Tibial nerve (tissue), 4 donors: ENCODE measurements around the gene MERTK.
"Not testable (repeated sequence)": the region's sequence is repeated elsewhere in the genome, so short reads cannot be mapped to it uniquely, and the experiment has no call there.

ENCODE experiments used
- EP300 ChIP-seq, 2 donors: sonication (generic); formaldehyde crosslinking; IDR thresholded peaks; one replicate each; pipeline ENCODE4 v1.6.1; 2017; ENCODE audit warnings: antibody characterized with exemption in 2 of 2, mild to moderate bottlenecking in 1 of 2
- POLR2A ChIP-seq, 2 donors: fragments of 450-650 bp; IDR thresholded peaks; one replicate each; pipeline ENCODE4 v1.6.1; 2017; ENCODE audit warnings: antibody characterized with exemption in 2 of 2, mild to moderate bottlenecking in 2 of 2, moderate library complexity in 2 of 2
- TF ChIP-seq, protein P1 (sequence below), 5 experiments: fragments of 200-600 bp in 3 of 5; fragments of 450-650 bp in 2 of 5; sonication (generic) in 3 of 5; IDR thresholded peaks; one replicate each; pipeline ENCODE4 v1.5.1; 2016 to 2019; ENCODE audit warnings: antibody characterized with exemption in 5 of 5, mild to moderate bottlenecking in 3 of 5, moderate library complexity in 2 of 5

DNA sequence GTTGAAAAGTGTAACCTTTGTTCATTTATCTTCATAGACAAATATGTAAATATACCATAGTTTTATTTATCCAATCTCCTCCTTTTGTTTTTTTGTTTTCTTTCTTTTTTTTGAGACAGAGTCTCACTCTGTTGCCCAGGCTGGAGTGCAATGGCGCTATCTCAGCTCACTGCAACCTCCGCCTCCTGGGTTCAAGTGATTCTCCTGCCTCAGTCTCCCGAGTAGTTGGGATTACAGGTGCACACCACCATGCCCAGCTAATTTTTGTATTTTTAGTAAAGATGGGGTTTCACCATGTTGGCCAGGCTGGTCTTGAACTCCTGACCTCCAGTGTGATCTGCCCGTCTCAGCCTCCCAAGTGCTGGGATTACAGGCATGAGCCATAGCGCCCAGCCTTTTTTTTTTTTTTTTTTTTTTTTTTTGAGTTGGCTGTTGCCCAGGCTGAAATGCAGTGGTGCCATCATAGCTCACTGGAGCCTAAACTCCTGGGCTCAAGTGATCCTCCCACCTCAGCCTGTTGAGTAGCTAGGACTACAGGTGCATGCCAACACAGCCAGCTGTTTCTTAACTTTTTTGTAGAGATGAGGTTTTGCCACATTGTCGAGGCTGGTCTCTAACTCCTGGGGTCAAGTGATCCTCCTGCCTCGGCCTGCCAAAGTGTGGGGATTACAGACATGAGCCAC, 13.0 kb downstream of the MERTK start:
- TF ChIP-seq, protein P1, sequence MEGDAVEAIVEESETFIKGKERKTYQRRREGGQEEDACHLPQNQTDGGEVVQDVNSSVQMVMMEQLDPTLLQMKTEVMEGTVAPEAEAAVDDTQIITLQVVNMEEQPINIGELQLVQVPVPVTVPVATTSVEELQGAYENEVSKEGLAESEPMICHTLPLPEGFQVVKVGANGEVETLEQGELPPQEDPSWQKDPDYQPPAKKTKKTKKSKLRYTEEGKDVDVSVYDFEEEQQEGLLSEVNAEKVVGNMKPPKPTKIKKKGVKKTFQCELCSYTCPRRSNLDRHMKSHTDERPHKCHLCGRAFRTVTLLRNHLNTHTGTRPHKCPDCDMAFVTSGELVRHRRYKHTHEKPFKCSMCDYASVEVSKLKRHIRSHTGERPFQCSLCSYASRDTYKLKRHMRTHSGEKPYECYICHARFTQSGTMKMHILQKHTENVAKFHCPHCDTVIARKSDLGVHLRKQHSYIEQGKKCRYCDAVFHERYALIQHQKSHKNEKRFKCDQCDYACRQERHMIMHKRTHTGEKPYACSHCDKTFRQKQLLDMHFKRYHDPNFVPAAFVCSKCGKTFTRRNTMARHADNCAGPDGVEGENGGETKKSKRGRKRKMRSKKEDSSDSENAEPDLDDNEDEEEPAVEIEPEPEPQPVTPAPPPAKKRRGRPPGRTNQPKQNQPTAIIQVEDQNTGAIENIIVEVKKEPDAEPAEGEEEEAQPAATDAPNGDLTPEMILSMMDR (IDR thresholded peaks at IDR 0.05): not testable (repeated sequence)
- TF ChIP-seq POLR2A, EP300 (IDR thresholded peaks at IDR 0.05): not testable (repeated sequence)
